ENCODE measurements around the gene IFI27.

DNA sequence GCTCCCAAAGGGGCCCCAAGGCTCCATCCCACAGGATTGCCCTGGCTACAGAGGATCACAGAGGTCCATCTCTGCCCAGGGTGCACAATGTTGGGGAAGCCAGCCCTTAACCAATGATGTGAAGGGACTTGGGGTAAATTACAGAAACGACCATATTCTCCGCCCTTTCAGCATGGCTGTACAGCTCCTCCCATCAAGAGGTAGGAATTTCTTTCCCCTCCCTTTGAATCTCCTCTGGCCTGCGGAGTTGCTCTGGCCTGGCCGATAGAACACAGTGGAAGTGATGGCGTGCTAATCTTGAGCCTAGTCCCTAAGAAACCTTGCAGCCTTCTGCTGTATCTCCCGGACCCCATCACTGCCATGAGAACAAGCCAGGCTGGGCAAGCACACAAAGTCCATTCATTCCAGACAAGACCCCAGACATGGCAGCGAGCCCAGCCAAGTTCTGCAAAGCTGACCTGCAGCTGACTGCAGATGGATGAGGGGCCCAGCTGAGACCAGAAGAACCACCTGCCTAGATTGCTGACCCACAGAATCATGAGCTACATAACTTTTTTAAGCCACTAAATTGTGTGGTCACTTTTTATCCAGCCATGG, 6.9 kb upstream of the IFI27 start:
- TF ChIP-seq POLR2AphosphoS5 (IDR thresholded peaks at IDR 0.05; ENCODE audit: low read depth, low read length) (no peak), CTCF (IDR thresholded peaks at IDR 0.05) (no peak), SIN3A (IDR thresholded peaks at IDR 0.05; ENCODE audit: borderline replicate concordance, insufficient read depth, low read depth, low read length) (no peak), TCF7L2 (IDR thresholded peaks at IDR 0.05; ENCODE audit: low read depth, low read length) (no peak)
- TF ChIP-seq, protein P1, sequence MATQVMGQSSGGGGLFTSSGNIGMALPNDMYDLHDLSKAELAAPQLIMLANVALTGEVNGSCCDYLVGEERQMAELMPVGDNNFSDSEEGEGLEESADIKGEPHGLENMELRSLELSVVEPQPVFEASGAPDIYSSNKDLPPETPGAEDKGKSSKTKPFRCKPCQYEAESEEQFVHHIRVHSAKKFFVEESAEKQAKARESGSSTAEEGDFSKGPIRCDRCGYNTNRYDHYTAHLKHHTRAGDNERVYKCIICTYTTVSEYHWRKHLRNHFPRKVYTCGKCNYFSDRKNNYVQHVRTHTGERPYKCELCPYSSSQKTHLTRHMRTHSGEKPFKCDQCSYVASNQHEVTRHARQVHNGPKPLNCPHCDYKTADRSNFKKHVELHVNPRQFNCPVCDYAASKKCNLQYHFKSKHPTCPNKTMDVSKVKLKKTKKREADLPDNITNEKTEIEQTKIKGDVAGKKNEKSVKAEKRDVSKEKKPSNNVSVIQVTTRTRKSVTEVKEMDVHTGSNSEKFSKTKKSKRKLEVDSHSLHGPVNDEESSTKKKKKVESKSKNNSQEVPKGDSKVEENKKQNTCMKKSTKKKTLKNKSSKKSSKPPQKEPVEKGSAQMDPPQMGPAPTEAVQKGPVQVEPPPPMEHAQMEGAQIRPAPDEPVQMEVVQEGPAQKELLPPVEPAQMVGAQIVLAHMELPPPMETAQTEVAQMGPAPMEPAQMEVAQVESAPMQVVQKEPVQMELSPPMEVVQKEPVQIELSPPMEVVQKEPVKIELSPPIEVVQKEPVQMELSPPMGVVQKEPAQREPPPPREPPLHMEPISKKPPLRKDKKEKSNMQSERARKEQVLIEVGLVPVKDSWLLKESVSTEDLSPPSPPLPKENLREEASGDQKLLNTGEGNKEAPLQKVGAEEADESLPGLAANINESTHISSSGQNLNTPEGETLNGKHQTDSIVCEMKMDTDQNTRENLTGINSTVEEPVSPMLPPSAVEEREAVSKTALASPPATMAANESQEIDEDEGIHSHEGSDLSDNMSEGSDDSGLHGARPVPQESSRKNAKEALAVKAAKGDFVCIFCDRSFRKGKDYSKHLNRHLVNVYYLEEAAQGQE (IDR thresholded peaks at IDR 0.05; ENCODE audit: insufficient read depth in 1 of 2, low read depth in 2 of 2, low read length in 1 of 2), result no peak

All from Panc1 (cell line).